Left ventricle myocardium inferior (tissue), 1 donor: Measurements from ENCODE around the gene CLEC4F. TPM values are rescaled to one million over a fixed set of nuclear protein-coding genes. Genes with fewer than 3 reads are reported as not detected.

Experiments used
- DNase-seq: peaks from one replicate; pipeline ENCODE4 v3.0.0-alpha.2; 2020
- H3K27ac ChIP-seq: fragments of 200-600 bp; replicated peaks from 2 replicates; pipeline ENCODE4 v1.8.0; 2021
- H3K27me3 ChIP-seq: fragments of 200-600 bp; 2 replicates; pipeline ENCODE4 v1.8.0; 2021; ENCODE audit warnings: low read depth
- H3K36me3 ChIP-seq: fragments of 200-600 bp; 2 replicates; pipeline ENCODE4 v1.8.0; 2021
- H3K4me1 ChIP-seq: fragments of 200-600 bp; 2 replicates; pipeline ENCODE4 v1.8.0; 2021
- H3K4me3 ChIP-seq: fragments of 200-600 bp; 2 replicates; pipeline ENCODE4 v1.8.0; 2021; ENCODE audit warnings: mild to moderate bottlenecking, moderate library complexity
- H3K9me3 ChIP-seq: fragments of 200-600 bp; replicated peaks from 2 replicates; pipeline ENCODE4 v1.8.0; 2021
- intact Hi-C: fragments of 100-400 bp; cut with micrococcal nuclease; formaldehyde crosslinking; loops from one replicate; pipeline ENCODE4 v1.11.0; 2022
- total RNA-seq: library from RNA; stranded (reverse); fragmentation: NEBNext Ultra II Directional; extraction: Animal tissue kit (Norgen Biotek cat#: 25700); gene quantifications from one replicate; pipeline ENCODE4 v1.2.1, GENCODE V29; 2021
- TF ChIP-seq, protein P1 (sequence below): fragments of 200-600 bp; IDR thresholded peaks from 2 replicates; pipeline ENCODE4 v1.8.0; 2021; ENCODE audit warnings: antibody characterized with exemption, mild to moderate bottlenecking, borderline replicate concordance
- donor health status: DM: no; HTN: yes; CAD: no; lungs with severe emphysema.

CLEC4F gene
- total RNA-seq, 1 donor from 2014 or later: not detected

DNA sequence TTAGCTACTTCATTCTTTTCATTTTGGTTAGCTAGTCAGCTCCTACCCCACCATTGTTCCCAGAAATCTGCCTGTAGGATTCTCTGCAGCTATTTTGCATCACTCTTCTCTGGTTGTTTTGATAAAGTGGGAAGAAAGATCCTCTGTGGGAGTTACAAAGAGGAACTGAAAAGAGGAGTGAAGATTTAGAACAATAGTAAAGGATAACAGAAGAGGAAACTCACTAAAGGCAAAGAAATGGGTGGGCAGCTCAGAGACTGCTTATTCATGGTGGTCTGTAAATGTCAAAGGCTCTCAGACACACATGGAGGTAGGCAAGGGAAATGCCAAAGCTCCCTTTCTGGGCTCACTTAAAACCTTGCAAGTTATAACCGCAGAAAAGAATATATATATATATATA lies 32.4 kb upstream of the CLEC4F start:
- Histone ChIP-seq H3K4me1 (no peaks in the 10 kb centered on the region), H3K4me3 (no peak overlapping the region), H3K9me3 (no peaks in the 10 kb centered on the region), H3K36me3 (no peaks in the 10 kb centered on the region), H3K27ac (no peak overlapping the region), H3K27me3 (peaks cover 21% of the 10 kb centered on the region)
- intact Hi-C loops: no loop called here
- no peak for DNase-seq
- TF ChIP-seq, protein P1, sequence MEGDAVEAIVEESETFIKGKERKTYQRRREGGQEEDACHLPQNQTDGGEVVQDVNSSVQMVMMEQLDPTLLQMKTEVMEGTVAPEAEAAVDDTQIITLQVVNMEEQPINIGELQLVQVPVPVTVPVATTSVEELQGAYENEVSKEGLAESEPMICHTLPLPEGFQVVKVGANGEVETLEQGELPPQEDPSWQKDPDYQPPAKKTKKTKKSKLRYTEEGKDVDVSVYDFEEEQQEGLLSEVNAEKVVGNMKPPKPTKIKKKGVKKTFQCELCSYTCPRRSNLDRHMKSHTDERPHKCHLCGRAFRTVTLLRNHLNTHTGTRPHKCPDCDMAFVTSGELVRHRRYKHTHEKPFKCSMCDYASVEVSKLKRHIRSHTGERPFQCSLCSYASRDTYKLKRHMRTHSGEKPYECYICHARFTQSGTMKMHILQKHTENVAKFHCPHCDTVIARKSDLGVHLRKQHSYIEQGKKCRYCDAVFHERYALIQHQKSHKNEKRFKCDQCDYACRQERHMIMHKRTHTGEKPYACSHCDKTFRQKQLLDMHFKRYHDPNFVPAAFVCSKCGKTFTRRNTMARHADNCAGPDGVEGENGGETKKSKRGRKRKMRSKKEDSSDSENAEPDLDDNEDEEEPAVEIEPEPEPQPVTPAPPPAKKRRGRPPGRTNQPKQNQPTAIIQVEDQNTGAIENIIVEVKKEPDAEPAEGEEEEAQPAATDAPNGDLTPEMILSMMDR: no peak

GRCh38 chr2:70851704-70852103 lies 31.3 kb upstream of the CLEC4F start:
- no peak overlapping the region for H3K4me3 ChIP-seq
- intact Hi-C loops: no loop called here
- peaks cover under 1% of the 10 kb centered on the region for H3K9me3 ChIP-seq
- TF ChIP-seq, protein P1: no peak
- no peaks in the 10 kb centered on the region for H3K4me1 ChIP-seq
- H3K27me3 ChIP-seq: peaks cover 21% of the 10 kb centered on the region
- DNase-seq: no peak
- no peak overlapping the region for H3K27ac ChIP-seq
- no peaks in the 10 kb centered on the region for H3K36me3 ChIP-seq

DNA sequence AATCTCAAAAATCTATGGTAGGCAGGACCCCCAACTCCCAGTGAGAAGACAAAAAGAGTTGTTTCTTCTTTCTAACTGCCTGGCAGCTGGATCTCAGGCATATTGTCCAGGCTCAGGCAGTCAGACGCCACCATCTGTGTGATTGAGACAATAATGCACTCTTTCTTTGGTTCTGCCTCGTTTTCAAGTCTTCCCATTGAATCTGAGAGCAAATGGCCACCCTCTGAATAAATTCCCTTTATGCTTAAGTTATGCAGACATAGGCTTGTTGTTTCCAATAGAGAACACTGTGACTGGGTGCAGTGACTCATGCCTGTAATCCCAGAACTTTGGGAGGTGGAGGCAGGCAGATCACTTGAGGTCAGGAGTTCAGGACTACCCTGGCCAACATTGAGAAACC lies 30.5 kb upstream of the CLEC4F start:
- DNase-seq: no peak
- no peak overlapping the region for H3K4me3 ChIP-seq
- TF ChIP-seq, protein P1: no peak

DNA sequence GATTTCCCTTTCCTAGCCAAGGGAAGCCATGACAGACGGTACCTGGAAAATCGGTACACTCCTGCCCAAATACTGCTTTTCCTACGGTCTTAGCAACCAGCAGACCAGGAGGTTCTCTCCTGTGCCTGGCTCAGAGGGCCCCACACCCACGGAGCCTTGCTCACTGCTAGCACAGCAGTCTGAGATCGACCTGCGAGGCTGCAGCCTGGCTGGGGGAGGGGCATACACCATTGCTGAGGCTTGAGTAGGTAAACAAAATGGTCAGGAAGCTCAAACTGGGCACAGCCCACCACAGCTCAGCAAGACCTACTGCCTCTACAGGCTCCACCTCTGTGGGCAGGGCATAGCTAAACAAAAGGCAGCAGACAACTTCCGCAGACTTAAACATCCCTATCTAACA lies 22.0 kb upstream of the CLEC4F start:
- no peaks in the 10 kb centered on the region for H3K36me3 ChIP-seq
- H3K27me3 ChIP-seq: peaks cover 36% of the 10 kb centered on the region
- H3K27ac ChIP-seq: no peak overlapping the region
- H3K9me3 ChIP-seq: peaks cover 4% of the 10 kb centered on the region
- DNase-seq: no peak
- intact Hi-C loops: no loop called here
- no peaks in the 10 kb centered on the region for H3K4me1 ChIP-seq
- H3K4me3 ChIP-seq: no peak overlapping the region
- TF ChIP-seq, protein P1: no peak

More for the DNA sequence above, 30.5 kb upstream of the CLEC4F start:
- H3K9me3 ChIP-seq: peaks cover 4% of the 10 kb centered on the region
- H3K4me1 ChIP-seq: no peaks in the 10 kb centered on the region
- no peak overlapping the region for H3K27ac ChIP-seq
- no peaks in the 10 kb centered on the region for H3K36me3 ChIP-seq
- intact Hi-C loops: no loop called here
- H3K27me3 ChIP-seq: peaks cover 21% of the 10 kb centered on the region

GRCh38 chr2:70837980-70838925 lies 17.9 kb upstream of the CLEC4F start:
- H3K27ac ChIP-seq: no peak overlapping the region
- DNase-seq: no peak
- H3K36me3 ChIP-seq: no peaks in the 10 kb centered on the region
- intact Hi-C loops: no loop called here
- TF ChIP-seq, protein P1: no peak
- peaks cover 36% of the 10 kb centered on the region for H3K27me3 ChIP-seq
- H3K4me3 ChIP-seq: no peak overlapping the region
- no peaks in the 10 kb centered on the region for H3K9me3 ChIP-seq
- H3K4me1 ChIP-seq: no peaks in the 10 kb centered on the region
